Right atrium auricular region (tissue), 2 donors: Measurements from ENCODE around the gene CDC42EP5. TPM values are rescaled to one million over a fixed set of nuclear protein-coding genes. Genes with fewer than 3 reads are reported as not detected.

ENCODE experiments used
- DNase-seq: peaks from one replicate; pipeline ENCODE4 v3.0.0-alpha.2; 2019; ENCODE audit warnings: low spot score
- H3K27ac ChIP-seq, 2 donors: fragments of 200-600 bp; sonication (generic); 1 replicate in 1 of 2; 2 replicates in 1 of 2; pipeline ENCODE4 v1.5.1; 2016 to 2019
- H3K27me3 ChIP-seq, 2 donors: fragments of 200-600 bp; sonication (generic); one replicate each; pipeline versions ENCODE4 v1.5.1 to v1.6.0; 2017 to 2019
- H3K36me3 ChIP-seq: fragments of 200-600 bp; sonication (generic); one replicate; pipeline ENCODE4 v1.5.1; 2016
- H3K4me1 ChIP-seq, 2 donors: fragments of 200-600 bp; sonication (generic); one replicate each; pipeline versions ENCODE4 v1.5.1 to v1.6.0; 2017 to 2019
- H3K4me3 ChIP-seq, 2 donors: fragments of 200-600 bp; sonication (generic); 1 replicate in 1 of 2; 2 replicates in 1 of 2; pipeline ENCODE4 v1.5.1; 2017 to 2019; ENCODE audit warnings: mild to moderate bottlenecking in 1 of 2, moderate library complexity in 1 of 2
- H3K9me3 ChIP-seq, 2 donors: fragments of 200-600 bp; sonication (generic); one replicate each; pipeline ENCODE4 v1.5.1; 2019
- total RNA-seq, 2 donors: library from RNA; depleted of rRNA; stranded (reverse); fragments of >200 nt; gene quantifications; one replicate each; pipeline ENCODE4 v1.1.0, GENCODE V29; 2016
- TF ChIP-seq, protein P1 (sequence below), 2 donors: fragments of 200-600 bp; sonication (generic); IDR thresholded peaks; one replicate each; pipeline ENCODE4 v1.5.1; 2019; ENCODE audit warnings: antibody characterized with exemption in 2 of 2

The CDC42EP5 gene
- total RNA-seq, 2 donors from 2014 or later, result 11.4 to 15.2 TPM

DNA sequence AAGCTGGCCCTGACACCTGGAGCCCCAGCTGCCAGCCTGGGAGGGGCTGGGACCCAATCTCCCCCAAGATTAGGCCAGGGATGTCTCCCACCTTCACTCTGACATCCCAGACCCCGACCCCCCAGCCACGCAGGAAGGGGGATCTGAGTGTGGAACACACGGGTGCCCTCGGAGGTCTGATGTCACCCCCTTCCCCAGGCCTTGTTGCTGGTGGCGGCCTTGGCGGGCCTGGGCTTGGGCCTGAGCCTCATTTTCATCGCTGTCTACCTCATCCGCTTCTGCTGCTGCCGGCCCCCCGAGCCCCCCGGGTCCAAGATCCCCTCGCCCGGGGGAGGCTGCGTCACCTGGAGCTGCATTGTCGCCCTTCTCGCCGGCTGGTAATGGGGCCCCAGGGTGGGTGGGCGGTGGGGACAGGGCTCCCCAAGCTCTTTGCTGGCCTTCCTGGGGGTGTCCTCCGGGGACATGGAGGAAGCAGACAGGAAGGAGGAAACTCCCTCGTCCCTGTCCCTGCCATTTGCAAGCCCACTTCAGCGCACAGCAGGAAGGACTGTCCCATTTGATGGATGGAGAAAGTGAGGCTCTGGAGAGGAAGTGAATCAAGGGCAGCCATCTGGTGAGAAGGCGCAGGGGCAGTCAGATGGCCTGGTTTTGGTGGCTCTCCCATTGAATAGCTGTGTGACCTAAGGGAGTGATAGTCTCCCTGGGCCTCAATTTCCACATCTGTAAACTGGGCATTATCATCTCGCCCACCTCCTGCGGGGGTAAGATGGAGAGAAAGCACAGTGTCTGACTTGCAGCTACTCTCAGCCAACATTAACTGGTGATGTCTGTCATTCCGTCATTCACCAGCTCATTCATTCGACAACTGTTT, 53.9 kb downstream of the CDC42EP5 start:
- DNase-seq, result no peak
- H3K36me3 ChIP-seq, result no peaks in the 10 kb centered on the region
- H3K27me3 ChIP-seq, result peaks cover 5 to 22% of the 10 kb centered on the region in 2 donors
- H3K27ac ChIP-seq, result peak overlapping the region; percentile 22 to 56
- H3K4me1 ChIP-seq, result peaks cover 0 to 42% of the 10 kb centered on the region in 2 donors
- no peaks in the 10 kb centered on the region for H3K9me3 ChIP-seq
- TF ChIP-seq, protein P1, sequence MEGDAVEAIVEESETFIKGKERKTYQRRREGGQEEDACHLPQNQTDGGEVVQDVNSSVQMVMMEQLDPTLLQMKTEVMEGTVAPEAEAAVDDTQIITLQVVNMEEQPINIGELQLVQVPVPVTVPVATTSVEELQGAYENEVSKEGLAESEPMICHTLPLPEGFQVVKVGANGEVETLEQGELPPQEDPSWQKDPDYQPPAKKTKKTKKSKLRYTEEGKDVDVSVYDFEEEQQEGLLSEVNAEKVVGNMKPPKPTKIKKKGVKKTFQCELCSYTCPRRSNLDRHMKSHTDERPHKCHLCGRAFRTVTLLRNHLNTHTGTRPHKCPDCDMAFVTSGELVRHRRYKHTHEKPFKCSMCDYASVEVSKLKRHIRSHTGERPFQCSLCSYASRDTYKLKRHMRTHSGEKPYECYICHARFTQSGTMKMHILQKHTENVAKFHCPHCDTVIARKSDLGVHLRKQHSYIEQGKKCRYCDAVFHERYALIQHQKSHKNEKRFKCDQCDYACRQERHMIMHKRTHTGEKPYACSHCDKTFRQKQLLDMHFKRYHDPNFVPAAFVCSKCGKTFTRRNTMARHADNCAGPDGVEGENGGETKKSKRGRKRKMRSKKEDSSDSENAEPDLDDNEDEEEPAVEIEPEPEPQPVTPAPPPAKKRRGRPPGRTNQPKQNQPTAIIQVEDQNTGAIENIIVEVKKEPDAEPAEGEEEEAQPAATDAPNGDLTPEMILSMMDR (IDR thresholded peaks at IDR 0.05), result no peak
- no peak overlapping the region for H3K4me3 ChIP-seq

DNA sequence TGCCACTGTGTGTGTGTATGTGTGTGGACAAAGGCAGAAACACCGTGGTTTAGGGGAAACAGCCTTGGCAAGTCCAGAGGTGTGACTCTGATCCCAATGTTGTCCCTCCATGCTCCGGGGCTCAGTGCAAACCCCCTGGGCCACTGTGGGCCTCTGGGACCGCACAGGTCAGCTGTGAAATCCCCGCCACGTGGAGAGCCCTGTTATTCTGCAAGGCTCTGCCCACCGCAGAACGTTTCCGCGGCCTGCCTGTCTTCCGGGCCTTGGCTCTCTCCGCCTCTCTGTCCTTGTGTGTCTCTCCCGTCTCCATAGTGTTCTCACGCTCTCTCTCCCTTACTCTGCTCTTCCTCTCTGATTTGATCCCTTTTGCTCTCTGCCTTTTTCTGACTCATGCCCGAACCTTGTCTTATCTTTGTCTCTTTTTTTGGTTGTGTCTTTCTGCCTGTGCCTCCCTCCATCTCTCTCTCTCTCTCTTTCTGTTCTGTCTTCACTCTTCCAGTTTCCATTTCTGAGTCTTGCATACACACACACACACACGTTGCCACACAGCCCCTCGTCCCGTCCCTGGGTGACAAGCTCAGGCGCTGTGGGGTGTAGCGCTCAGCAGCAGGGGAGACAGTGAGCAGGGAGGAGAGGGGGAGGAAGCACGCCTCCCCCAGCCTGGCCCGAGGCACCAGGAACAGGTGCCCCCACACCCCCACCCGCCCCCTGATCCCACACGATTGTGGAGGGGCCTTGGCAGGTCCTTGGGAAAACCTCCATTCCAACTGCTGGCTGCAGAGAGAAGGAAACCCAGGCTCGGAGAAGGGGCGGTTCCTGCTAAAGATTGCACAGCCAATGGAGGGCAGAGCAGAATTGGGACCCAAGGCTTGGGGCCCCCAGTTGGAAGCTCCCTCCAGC, 54.8 kb downstream of the CDC42EP5 start:
- no peak for DNase-seq
- TF ChIP-seq, protein P1 (IDR thresholded peaks at IDR 0.05), result no peak
- Histone ChIP-seq H3K9me3 (no peaks in the 10 kb centered on the region), H3K4me1 (peaks cover 0 to 42% of the 10 kb centered on the region in 2 donors), H3K4me3 (no peak overlapping the region), H3K27ac (peak overlapping the region; percentile 22 to 56), H3K27me3 (peaks cover 5 to 22% of the 10 kb centered on the region in 2 donors), H3K36me3 (no peaks in the 10 kb centered on the region)

DNA sequence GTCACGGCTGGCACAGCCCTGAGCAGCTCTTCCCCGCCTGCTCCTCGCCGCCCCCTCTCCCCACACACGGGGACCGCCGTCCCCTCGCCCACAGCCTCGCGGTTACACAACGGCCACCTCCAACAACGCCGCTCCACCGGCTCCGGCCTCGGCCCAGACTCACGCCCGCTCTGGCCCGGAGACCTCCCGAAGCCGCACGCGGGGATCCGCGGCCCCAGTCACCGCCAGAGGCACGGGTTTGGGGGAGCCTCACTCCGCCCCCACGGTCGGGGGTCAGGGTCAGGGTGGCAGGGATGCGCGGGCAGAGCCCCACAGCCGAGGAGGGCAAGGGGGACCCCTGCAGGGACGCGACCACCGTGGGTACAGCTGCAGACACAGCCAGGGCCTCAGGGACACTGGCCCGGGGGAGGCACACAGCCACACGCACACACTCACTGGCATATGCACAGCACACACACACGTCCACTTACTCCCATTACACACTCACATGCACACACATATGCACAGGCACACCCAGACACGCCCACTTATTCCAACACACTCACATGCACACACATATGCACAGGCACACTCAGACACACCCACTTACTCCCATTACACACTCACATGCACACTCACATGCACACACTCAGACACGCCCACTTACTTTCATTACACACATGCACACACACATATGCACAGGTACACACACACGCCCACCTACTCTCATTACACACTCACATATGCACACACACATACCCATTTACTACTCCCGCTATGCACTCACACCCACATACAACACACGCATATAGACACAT, 56.2 kb downstream of the CDC42EP5 start:
- H3K4me3 ChIP-seq, result peak overlapping the region in 1 of 2 donors; percentile 40
- H3K27ac ChIP-seq, result no peak overlapping the region

DNA sequence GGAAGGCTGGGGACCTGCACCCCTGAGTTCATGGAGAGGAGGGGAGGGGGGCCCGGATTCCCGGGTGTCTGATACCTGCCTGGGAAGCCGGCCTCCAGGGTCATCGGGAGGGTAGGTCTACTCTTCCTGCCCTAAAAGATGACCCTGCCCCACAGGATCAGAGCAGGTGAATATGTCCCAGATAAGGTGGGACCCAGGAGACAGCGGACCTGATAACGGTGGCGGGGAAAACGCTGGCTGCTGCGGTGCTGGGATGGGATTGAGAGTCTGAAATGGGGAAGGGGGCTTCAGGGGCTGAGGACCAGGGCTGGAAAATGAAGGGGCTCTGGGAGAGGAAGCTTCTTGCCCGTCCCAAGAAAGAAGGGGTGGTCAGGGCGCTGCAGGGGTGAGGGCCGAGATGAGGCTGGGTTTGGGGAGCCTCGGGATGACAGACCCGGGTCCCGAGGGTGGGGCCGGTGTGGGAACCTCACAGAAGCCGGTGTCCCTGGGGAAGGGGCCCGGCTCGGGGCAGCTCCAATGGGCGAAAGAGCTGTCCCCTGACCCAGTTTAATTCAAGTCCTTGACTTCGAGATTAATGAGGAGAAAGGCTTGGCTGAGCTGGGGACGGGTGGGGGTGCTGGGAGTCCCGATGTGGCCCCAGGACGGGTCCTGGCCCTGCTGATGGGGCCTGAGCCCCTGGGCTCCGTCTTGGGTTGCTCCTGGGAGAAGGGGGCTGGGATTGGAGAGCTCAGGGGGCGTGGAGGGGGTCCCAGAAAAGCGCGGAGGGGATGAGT, 57.0 kb downstream of the CDC42EP5 start:
- Histone ChIP-seq H3K27ac (no peak overlapping the region), H3K4me3 (peak overlapping the region in 1 of 2 donors; percentile 40), H3K4me1 (peaks cover 0 to 41% of the 10 kb centered on the region in 2 donors), H3K36me3 (no peaks in the 10 kb centered on the region), H3K9me3 (no peaks in the 10 kb centered on the region), H3K27me3 (peaks cover 5 to 22% of the 10 kb centered on the region in 2 donors)
- TF ChIP-seq, protein P1 (IDR thresholded peaks at IDR 0.05), result no peak
- DNase-seq, result no peak

More for the DNA sequence above, 56.2 kb downstream of the CDC42EP5 start:
- TF ChIP-seq, protein P1 (IDR thresholded peaks at IDR 0.05), result no peak
- Histone ChIP-seq H3K4me1 (peaks cover 0 to 42% of the 10 kb centered on the region in 2 donors), H3K27me3 (peaks cover 5 to 22% of the 10 kb centered on the region in 2 donors), H3K36me3 (no peaks in the 10 kb centered on the region), H3K9me3 (no peaks in the 10 kb centered on the region)
- no peak for DNase-seq
